Erythroblast (primary cell): ENCODE results near the gene AP2A2.

ENCODE experiments used
- GATA1 ChIP-seq: IDR thresholded peaks from 2 replicates; pipeline ENCODE4 v1.6.1; 2011; ENCODE audit warnings: low read depth, mild to moderate bottlenecking, control low read depth, low read length, moderate library complexity
- POLR2A ChIP-seq: IDR thresholded peaks from 2 replicates; pipeline ENCODE4 v1.6.1; 2011; ENCODE audit warnings: mild to moderate bottlenecking, low read length

DNA sequence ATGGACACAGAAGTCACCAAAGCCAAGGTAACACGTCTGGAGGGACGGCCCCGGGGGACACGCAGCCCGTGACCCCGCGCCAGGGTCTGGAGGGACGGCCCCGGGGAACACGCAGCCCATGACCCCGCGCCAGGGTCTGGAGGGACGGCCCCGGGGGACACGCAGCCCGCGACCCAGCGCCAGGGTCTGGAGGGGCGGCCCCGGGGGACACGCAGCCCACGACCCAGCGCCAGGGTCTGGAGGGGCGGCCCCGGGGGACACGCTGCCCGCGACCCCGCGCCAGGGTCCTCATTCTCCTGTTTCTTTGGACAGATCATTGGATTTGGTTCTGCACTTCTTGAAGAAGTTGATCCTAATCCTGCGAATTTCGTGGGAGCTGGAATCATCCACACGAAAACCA, 83.7 kb downstream of the AP2A2 start:
- TF ChIP-seq POLR2A (no peak), GATA1 (no peak)
